Astrocyte of the cerebellum (primary cell): ENCODE results near the gene PTRH2.

Source experiments
- DNase-seq: peaks from one replicate; pipeline ENCODE4 v3.0.0-alpha.2; 2011; ENCODE audit warnings: low read depth
- H3K4me3 ChIP-seq: 2 replicates; pipeline ENCODE4 v1.5.1; 2011; ENCODE audit warnings: mild to moderate bottlenecking, low read depth, low read length, moderate library complexity
- in situ Hi-C: cut with HindIII; loops from 2 replicates; pipeline ENCODE4 v1.10.0; 2017; ENCODE audit warnings: low sequenced_read_pairs
- TF ChIP-seq, protein P1 (sequence below): IDR thresholded peaks from 2 replicates; pipeline ENCODE4 v1.5.1; 2012; ENCODE audit warnings: low read length, low read depth, moderate library complexity, mild to moderate bottlenecking; ENCODE audit errors: missing control alignments

PTRH2 gene

DNA sequence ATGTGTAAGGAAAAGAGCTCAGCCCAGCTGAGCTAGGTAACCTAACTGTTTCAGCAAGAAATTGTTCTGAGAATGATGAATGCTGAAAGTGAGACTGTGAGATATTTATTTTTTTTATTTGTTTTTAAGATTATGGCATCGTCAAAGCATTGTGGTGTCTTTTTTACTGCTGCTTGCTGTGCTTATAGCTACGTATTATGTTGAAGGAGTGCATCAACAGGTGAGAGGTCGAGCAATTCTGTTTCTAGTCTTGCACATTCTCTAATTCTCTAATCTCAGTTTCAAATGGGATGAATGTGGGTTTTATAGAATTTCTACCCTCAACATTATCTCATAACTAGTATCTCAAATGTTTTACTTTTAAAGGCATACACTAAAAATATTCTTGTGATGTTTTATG is 30.1 kb upstream of the PTRH2 start:
- DNase-seq: no peak
- in situ Hi-C loops: no loop called here
- H3K4me3 ChIP-seq: no peak overlapping the region
- TF ChIP-seq, protein P1, sequence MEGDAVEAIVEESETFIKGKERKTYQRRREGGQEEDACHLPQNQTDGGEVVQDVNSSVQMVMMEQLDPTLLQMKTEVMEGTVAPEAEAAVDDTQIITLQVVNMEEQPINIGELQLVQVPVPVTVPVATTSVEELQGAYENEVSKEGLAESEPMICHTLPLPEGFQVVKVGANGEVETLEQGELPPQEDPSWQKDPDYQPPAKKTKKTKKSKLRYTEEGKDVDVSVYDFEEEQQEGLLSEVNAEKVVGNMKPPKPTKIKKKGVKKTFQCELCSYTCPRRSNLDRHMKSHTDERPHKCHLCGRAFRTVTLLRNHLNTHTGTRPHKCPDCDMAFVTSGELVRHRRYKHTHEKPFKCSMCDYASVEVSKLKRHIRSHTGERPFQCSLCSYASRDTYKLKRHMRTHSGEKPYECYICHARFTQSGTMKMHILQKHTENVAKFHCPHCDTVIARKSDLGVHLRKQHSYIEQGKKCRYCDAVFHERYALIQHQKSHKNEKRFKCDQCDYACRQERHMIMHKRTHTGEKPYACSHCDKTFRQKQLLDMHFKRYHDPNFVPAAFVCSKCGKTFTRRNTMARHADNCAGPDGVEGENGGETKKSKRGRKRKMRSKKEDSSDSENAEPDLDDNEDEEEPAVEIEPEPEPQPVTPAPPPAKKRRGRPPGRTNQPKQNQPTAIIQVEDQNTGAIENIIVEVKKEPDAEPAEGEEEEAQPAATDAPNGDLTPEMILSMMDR: no peak

DNA sequence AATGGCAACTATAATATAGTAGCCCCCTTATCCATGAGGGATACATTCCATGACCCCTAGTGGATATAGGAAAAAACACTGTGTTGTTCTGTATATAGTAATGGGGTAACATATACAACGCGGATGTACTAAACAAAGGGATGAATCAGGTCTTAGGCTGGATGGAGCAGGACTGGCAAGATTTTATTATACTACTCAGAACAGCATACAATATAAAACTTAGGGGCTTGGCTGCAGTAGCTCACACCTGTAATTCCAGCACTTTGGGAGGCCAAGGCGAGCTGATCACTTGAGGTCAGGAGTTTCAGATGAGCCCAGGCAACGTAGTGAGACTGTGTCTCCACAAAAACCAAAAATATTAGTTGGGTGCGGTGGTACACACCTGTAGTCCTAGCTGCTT is 27.0 kb upstream of the PTRH2 start:
- no peak overlapping the region for H3K4me3 ChIP-seq
- TF ChIP-seq, protein P1: no peak
- no peak for DNase-seq
- in situ Hi-C loops: no loop called here

DNA sequence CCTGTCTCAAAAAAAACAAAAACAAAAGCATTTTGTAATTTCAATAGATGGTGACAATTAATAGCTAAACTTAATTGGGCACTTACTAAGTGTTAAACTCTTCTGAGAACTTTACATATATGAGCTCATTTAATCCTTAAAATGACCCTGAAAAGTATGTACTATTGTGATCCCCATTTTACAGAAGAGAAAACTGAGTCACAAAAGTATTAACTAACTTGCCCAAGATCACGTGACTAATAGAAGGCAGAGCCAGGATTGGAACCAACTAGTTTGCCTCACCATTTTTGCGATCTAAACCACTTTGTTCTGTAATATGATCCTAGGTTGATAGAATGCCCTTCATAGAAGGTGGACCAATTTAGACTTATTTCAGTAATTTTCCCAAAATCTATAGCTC is 26.5 kb upstream of the PTRH2 start:
- TF ChIP-seq, protein P1: no peak
- H3K4me3 ChIP-seq: no peak overlapping the region
- DNase-seq: no peak
- in situ Hi-C loops: no loop called here

DNA sequence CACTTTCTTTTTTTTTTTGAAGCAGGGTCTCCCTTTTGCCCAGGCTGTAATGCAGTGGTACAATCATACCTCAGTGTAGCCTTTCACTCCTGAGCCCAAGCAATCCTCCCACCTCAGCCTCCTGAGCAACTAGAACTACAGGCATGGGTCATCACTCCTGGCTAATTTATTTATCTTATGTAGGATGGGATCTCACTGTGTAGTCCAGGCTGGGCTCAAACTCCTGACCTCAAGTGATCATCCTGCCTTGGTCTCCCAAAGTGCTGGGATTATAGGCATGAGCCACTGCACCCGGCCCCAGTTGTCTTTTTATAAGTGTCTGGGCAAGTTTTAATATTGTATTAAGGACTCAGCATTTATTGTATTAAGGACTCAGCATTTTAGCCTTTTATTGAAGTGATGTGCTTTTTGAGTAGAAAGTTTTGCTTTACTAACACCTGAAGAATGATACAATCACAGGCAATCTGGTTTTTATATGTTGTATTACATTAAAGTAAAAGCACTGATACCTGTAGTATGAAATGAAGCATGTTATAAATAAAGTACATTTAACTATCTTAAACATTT is 23.1 kb upstream of the PTRH2 start:
- in situ Hi-C loops: no loop called here
- TF ChIP-seq, protein P1: no peak
- H3K4me3 ChIP-seq: no peak overlapping the region
- DNase-seq: no peak

DNA sequence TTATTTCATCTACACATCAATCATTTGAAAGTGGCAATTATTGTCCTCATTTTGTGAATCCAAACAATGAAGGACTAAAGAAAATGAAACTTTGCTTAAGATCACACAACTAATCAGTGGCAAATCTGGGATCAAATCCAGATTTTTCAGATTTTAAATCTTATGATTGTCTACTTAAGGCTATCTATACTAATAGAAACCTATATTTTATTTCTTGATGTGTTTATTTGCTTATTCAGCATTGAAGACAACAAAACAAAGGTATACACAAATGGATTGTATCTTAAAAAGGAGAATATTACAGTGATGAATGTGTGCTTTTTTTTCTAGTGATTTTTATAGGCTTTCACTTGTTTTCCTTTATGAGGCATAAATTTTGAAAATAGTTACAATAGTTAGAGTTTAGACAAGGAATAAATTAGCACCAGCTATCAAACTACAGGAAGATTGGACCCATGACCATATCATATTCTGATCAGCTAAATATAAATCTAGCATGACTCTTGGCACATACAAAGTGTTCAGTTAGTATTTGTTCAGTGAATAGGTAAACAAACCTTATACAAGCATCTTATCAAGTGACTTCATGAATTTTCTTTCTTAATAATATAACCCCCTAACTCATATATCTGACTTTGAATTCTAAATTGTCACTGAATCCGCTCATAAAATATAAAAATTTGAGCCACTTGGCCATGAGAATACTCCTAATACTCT is 20.7 kb upstream of the PTRH2 start:
- H3K4me3 ChIP-seq: no peak overlapping the region
- DNase-seq: no peak
- TF ChIP-seq, protein P1: no peak
- in situ Hi-C loops: no loop called here

DNA sequence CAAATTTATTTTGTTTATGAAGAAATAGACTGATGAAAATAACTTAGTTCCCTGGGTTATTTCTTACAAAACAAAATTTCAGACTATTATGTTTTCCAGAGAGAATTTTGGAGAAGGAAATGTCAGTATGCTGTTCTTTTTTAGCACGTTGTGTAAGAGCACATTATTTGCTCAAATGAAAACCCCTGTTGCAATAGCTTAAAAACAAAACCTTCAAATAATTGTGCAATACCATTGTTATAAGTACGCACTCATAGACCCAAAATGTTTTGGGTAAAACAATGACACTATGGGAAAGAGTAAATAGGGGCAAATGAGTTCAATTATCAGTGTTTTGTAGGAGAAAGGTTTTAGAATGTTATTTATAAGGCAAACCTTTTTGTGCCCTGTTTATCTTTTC is 18.5 kb upstream of the PTRH2 start:
- in situ Hi-C loops: no loop called here
- TF ChIP-seq, protein P1: no peak
- DNase-seq: no peak
- no peak overlapping the region for H3K4me3 ChIP-seq
